Esophagus muscularis mucosa (tissue), 4 donors: ENCODE results near the gene PNPLA5.

Experiments used
- EP300 ChIP-seq: sonication (generic); formaldehyde crosslinking; IDR thresholded peaks from one replicate; pipeline ENCODE4 v1.6.1; 2017; ENCODE audit warnings: antibody characterized with exemption
- POLR2A ChIP-seq: fragments of 450-650 bp; IDR thresholded peaks from one replicate; pipeline ENCODE4 v1.6.1; 2017; ENCODE audit warnings: antibody characterized with exemption, moderate library complexity, mild to moderate bottlenecking, low read depth
- POLR2AphosphoS5 ChIP-seq, 2 donors: sonication (generic); formaldehyde crosslinking; IDR thresholded peaks; one replicate each; pipeline ENCODE4 v1.6.1; 2017; ENCODE audit warnings: antibody characterized with exemption in 2 of 2
- TF ChIP-seq, protein P1 (sequence below), 3 experiments: fragments of 200-600 bp in 2 of 3; fragments of 450-650 bp in 1 of 3; sonication (generic) in 2 of 3; IDR thresholded peaks; one replicate each; pipeline ENCODE4 v1.5.1; 2017 to 2019; ENCODE audit warnings: antibody characterized with exemption in 3 of 3, mild to moderate bottlenecking in 2 of 3, moderate library complexity in 1 of 3

GRCh38 chr22:43901976-43902643 lies 10.3 kb upstream of the PNPLA5 start:
- TF ChIP-seq, protein P1, sequence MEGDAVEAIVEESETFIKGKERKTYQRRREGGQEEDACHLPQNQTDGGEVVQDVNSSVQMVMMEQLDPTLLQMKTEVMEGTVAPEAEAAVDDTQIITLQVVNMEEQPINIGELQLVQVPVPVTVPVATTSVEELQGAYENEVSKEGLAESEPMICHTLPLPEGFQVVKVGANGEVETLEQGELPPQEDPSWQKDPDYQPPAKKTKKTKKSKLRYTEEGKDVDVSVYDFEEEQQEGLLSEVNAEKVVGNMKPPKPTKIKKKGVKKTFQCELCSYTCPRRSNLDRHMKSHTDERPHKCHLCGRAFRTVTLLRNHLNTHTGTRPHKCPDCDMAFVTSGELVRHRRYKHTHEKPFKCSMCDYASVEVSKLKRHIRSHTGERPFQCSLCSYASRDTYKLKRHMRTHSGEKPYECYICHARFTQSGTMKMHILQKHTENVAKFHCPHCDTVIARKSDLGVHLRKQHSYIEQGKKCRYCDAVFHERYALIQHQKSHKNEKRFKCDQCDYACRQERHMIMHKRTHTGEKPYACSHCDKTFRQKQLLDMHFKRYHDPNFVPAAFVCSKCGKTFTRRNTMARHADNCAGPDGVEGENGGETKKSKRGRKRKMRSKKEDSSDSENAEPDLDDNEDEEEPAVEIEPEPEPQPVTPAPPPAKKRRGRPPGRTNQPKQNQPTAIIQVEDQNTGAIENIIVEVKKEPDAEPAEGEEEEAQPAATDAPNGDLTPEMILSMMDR (IDR thresholded peaks at IDR 0.05): no peak
- TF ChIP-seq POLR2AphosphoS5 (IDR thresholded peaks at IDR 0.05) (no peak), POLR2A (no peak), EP300 (no peak)
